ENCODE results near the gene KAT2B. TPM values are rescaled to one million over a fixed set of nuclear protein-coding genes. Genes with fewer than 3 reads are reported as not detected.

Gene KAT2B
- total RNA-seq, 1 donor from 2014 or later = 12.2 TPM

DNA sequence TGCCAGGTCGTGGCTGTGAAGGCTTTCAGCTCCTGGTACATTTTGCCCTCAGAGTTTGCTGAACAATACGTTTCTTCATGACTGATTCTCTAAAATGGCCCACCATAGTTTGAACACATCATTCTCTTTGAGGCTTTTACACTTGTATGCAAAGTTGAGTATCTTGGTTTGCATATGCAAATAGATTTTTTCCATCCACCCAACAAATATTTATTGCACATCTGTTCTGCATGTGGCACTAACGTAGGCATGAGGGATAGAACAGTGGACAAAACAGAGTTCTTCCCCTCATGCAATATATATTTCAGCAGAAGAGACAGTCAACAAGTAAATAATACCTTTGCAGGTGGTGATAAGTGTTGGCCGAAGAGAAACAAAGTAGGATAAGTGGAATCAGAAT, 55.2 kb downstream of the KAT2B start:
- peaks cover 11% of the 10 kb centered on the region for H3K4me1 Mint-ChIP-seq
- H3K27me3 Mint-ChIP-seq (ENCODE audit: low read depth) = no peaks in the 10 kb centered on the region

DNA sequence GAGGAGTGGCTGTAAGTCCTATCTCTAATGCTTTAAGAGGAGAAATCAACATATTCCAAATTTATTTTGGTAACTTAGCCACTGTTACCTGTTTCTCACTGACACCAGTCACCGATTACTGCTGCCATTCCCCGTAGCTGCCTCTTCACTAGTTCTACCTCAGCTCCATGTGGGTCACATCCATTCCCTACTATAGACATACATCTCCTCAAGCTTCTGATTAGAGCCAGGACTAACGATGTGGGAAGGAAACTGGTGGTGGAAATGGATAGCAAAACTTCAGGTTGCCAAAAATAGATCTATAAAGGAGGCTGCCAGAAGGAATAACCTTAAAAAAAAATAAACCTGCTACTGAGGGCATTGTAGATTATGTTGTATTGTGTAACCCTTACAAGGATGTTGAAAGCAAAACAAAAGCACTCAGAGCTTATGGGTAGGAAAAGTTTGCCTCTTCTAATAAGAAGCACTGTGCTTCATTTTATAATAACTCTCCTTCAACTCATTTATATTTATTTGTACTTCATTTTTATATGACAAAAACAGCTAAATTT, 56.0 kb downstream of the KAT2B start:
- Mint-ChIP-seq H3K27ac (ENCODE audit: unreplicated experiment) (no peak overlapping the region), H3K36me3 (ENCODE audit: low read depth) (peaks cover 6% of the 10 kb centered on the region), H3K27me3 (ENCODE audit: low read depth) (no peaks in the 10 kb centered on the region), H3K4me1 (peaks cover 17% of the 10 kb centered on the region), H3K9me3 (peaks cover 2% of the 10 kb centered on the region), H3K4me3 (no peak overlapping the region)
- no peak for DNase-seq (ENCODE audit: low read depth, low spot score)
- TF ChIP-seq, protein P1, sequence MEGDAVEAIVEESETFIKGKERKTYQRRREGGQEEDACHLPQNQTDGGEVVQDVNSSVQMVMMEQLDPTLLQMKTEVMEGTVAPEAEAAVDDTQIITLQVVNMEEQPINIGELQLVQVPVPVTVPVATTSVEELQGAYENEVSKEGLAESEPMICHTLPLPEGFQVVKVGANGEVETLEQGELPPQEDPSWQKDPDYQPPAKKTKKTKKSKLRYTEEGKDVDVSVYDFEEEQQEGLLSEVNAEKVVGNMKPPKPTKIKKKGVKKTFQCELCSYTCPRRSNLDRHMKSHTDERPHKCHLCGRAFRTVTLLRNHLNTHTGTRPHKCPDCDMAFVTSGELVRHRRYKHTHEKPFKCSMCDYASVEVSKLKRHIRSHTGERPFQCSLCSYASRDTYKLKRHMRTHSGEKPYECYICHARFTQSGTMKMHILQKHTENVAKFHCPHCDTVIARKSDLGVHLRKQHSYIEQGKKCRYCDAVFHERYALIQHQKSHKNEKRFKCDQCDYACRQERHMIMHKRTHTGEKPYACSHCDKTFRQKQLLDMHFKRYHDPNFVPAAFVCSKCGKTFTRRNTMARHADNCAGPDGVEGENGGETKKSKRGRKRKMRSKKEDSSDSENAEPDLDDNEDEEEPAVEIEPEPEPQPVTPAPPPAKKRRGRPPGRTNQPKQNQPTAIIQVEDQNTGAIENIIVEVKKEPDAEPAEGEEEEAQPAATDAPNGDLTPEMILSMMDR (conservative IDR thresholded peaks at IDR 0.05) = no peak

More for the DNA sequence above, 55.2 kb downstream of the KAT2B start:
- TF ChIP-seq, protein P1 (conservative IDR thresholded peaks at IDR 0.05) = no peak
- Mint-ChIP-seq H3K36me3 (ENCODE audit: low read depth) (peaks cover 11% of the 10 kb centered on the region), H3K27ac (ENCODE audit: unreplicated experiment) (no peak overlapping the region), H3K4me3 (no peak overlapping the region), H3K9me3 (peaks cover 5% of the 10 kb centered on the region)
- DNase-seq (ENCODE audit: low read depth, low spot score) = no peak

DNA sequence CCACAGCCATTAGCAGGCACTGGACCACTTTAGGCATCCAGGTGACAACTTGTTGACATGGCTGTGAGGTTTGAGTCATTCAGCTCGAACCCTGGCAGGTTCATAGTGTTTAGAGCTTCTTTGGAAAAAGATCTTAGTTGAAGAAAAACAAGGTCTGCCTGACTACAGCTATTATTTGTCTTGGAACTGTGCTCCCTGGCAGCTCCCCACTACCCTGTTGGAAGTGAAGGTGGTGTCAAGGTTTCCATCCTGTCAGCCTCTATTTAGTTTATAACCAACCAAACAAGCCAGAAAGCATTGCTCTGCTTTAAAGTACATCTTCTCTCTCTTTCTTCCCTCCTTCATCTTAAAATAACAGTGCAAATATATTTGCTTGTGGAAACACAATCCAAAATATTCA, 56.8 kb downstream of the KAT2B start:
- TF ChIP-seq, protein P1 (conservative IDR thresholded peaks at IDR 0.05) = no peak
- H3K4me3 Mint-ChIP-seq = no peak overlapping the region
- no peaks in the 10 kb centered on the region for H3K9me3 Mint-ChIP-seq
- peaks cover 3% of the 10 kb centered on the region for H3K36me3 Mint-ChIP-seq (ENCODE audit: low read depth)
- H3K27ac Mint-ChIP-seq (ENCODE audit: unreplicated experiment) = no peak overlapping the region
- H3K27me3 Mint-ChIP-seq (ENCODE audit: low read depth) = no peaks in the 10 kb centered on the region
- no peak for DNase-seq (ENCODE audit: low read depth, low spot score)
- peaks cover 19% of the 10 kb centered on the region for H3K4me1 Mint-ChIP-seq

DNA sequence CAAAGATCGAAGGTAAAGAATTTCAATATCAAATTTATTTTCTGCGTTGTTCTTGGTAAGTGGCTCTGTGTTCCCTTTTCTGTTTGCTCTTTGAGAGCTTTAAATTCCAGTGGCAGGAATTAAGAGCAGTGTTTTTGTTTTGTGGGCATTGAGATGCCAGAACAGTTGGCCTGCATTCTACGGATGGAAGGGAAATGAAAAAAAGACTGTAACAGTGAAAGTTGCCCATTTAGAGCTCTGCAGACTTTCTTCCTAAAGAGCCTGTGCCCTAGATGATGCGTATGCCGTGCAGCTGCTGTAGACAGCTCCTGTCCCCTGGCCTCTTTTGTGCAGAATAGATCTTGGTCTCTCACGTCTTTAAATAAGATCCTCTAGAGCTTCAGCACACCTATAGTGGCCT, 58.8 kb downstream of the KAT2B start:
- peaks cover 19% of the 10 kb centered on the region for H3K4me1 Mint-ChIP-seq
- no peak overlapping the region for H3K4me3 Mint-ChIP-seq
- TF ChIP-seq, protein P1 (conservative IDR thresholded peaks at IDR 0.05) = no peak
- DNase-seq (ENCODE audit: low read depth, low spot score) = no peak
- no peak overlapping the region for H3K27ac Mint-ChIP-seq (ENCODE audit: unreplicated experiment)
- no peaks in the 10 kb centered on the region for H3K27me3 Mint-ChIP-seq (ENCODE audit: low read depth)
- H3K36me3 Mint-ChIP-seq (ENCODE audit: low read depth) = peaks cover 3% of the 10 kb centered on the region
- no peaks in the 10 kb centered on the region for H3K9me3 Mint-ChIP-seq

DNA sequence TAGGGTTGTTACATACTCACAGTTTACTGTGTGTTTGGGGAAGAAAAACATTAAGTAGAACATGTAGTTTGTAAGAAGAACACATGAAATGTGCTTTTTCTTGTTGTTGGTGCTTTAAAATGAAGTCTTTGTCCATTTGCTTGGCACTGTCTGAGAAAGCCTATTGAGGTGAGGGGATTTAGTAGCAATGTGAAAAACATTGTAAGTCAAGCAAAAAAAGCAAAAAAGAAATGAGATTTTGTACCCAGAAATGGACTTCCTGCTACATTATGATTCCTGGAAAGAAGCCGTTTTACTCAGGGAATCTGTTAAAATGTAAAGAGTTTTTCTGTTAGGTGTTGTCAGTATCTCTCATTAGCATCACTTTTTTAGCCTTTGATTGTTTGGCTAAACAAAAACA, 59.9 kb downstream of the KAT2B start:
- no peak for DNase-seq (ENCODE audit: low read depth, low spot score)
- TF ChIP-seq, protein P1 (conservative IDR thresholded peaks at IDR 0.05) = no peak
- H3K36me3 Mint-ChIP-seq (ENCODE audit: low read depth) = peaks cover 3% of the 10 kb centered on the region
- no peaks in the 10 kb centered on the region for H3K9me3 Mint-ChIP-seq
- no peak overlapping the region for H3K27ac Mint-ChIP-seq (ENCODE audit: unreplicated experiment)
- H3K27me3 Mint-ChIP-seq (ENCODE audit: low read depth) = no peaks in the 10 kb centered on the region
- peaks cover 19% of the 10 kb centered on the region for H3K4me1 Mint-ChIP-seq
- no peak overlapping the region for H3K4me3 Mint-ChIP-seq
